ENCODE data around the gene AKAP1.
A peak's percentile ranks its signal among the peaks of the same experiment; 100 is the strongest.

AKAP1 gene

DNA sequence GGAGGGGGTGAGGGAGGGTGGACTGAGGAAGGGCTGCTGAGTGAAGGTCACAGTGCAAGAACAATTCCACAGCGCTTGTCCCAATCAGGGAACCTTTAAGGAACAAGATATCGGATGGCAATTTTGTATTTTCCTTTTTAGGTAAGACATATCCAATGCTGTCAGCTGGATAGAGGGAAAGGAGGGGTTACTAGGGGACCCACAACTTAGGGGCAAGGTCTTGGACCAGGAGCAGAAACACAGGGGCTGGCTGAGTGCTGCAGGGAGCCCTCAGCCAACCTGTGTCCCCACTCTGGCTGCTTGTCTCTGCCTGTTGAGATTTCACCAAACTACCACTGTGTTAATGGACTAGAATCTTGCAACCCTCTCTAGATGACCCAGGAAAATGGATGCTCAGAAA lies 47.6 kb downstream of the AKAP1 start:
- no peak for DNase-seq

DNA sequence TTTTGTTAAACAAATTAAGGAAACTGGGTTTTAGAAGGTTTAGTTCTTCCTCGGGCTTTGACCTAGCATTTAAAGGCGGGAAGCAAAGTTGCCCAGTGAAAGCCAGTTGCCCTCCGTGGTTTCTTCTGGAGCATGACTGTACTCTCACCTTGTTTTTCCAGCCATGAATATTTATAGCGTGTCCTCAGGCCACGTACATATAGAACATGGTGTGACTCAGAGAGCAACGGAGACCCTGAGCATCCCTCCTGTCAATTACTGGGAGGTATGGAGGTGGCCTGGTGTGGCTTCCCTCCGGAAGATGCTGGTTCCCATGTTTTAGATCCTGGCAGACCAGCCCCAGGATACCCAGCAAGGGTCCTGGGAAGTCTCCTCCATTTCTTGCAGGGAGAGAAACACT lies 48.4 kb downstream of the AKAP1 start:
- no peak for DNase-seq

DNA sequence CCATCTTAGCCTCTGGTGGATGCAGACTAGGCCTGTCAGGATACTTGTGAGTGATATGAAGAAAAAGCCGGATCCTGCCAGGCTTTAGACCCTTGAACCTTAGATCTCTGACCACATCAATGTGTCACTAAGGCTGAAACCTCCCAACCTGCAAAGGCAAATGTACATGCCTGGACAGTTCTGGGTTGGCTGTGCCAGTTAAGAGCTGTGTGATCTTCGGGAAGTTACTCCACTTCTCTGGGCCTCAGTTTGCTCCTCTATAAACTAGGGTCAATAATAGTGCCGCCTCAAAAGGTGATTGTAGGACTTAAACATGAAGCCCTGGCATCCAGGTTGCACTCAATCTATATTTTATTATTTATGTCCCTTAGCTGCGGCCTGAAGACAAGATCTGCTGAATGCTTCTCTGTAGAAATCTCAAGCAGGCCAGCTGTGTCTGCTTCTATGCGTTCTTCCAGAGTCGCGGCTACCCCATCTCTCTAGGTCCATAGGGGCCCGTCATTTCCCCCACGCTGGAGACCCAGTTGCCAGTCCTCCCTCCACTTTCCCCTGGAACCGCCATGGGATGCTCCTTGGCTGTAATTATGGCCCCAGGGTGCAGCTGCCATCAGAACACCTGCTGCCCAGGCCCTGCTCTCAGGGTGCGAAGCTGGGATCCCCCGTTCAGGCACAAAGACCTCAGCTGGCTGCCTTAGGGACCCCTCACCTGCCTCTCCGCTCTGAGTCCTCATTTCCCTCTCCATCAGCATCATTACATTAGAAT lies 50.2 kb downstream of the AKAP1 start:
- DNase-seq, result no peak

DNA sequence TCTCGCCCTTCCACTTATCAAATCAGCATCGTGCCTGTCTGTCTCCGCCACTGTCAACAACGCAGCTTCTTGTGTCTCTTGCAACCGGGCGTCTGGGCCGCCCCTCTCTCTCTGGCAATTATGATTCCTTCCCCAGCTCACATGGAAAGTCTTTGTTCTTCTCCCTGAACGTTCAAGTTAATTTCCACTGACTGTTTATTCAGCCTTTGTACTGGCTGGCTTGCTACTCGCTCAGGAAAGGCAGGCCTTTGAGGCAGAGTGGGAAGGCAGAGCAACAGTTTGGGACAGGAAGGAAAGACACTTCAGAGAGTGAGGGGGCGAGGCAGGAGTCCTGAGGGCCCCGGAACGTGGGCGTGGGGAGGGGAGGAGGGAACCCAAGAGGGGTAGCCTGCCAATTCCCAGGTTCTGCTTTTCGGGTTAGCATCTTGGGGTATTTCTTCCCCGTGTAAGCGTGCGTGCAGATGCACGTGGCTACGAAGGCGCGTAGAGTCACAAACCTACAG lies 50.8 kb downstream of the AKAP1 start:
- no peak for DNase-seq

DNA sequence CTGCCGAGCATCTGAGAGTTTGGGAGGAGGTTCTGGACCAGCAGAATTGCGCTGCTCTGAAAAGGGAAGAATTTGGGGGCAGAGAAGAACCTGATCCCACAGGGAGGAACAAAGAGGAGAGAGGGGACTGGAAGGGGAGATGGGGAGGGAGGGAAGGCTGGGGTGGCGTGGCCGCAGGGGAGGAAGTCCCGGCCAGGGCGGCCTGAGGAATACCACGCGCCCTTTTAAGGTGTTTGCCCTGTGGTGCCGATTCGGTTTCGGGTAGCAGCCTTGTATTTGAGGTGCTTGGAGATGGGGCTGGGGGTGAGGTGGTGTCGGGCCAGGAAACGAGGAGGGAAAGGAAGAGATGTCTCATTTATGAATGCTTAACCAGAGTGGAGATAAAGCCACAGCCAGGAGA lies 51.3 kb downstream of the AKAP1 start:
- no peak for DNase-seq

DNA sequence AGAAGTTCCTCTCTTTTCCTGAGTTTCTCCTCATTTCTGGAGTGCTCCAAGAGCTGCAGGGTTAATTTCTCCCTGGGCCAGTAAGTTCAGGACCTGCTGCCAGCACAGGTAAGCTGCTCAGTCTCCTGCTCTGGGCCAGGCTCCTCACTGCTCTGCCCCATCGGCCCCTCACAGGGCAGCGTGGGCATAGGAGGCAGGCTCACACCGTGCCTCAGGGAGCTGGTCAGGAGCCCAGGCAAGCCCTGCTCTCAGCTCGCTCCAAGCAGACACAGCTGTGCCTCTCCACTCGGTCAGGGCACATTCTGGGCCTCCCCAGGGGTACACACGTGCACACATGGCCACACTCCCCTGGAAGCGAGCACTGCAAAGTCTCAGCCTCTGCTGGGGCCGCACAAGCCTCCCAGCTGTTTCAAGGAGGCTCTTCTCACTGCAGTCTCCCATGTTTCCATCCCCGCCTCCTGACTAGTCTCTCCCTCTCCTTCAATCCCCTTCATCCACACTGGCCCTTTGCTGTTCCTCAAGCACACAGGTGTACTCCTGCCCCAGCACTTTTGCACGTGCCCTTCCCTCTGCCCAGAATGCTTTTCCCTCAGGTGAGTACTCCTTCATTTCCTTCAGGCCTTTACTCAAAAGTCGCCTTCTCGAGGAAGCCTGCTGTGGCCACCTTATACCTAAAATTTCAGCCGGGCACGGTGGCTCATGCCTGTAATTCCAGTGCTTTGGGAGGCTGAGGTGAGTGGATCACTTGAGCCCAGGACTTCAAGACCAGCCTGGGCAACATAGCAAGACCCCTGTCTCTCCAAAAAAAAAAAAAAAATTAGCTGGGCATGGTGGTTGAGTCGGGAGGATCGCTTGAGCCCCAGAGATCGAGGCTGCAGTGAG lies 53.2 kb downstream of the AKAP1 start:
- no peak for DNase-seq

DNA sequence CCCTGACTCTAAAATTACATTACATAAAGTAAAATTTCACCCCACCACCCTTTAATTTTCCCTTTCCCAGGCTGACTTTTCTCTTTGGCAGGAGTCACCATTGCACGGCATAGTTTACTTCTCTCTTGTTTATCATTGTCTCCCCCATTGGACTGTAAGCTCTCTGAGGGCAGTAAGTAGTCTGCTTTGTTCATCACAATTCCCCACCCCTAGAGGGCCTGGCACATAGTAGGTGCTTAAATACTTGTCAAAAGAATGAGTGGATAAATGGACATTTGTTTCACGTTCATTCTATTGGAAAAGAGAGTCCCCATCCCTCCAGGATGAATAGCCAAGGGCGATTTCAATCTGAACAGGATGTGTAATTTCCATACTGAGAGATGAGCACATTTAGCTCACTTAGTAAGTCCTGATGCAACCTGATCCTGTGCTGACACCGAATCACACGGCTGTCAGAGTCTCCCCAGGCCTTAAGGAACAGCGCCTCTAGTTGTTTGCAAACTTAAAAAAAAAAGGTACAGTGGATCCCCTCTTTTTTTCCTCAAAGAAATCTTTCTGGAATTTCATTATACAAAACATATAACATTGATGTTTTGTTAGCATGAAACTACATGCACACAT lies 54.0 kb downstream of the AKAP1 start:
- DNase-seq, result peak; percentile 10

DNA sequence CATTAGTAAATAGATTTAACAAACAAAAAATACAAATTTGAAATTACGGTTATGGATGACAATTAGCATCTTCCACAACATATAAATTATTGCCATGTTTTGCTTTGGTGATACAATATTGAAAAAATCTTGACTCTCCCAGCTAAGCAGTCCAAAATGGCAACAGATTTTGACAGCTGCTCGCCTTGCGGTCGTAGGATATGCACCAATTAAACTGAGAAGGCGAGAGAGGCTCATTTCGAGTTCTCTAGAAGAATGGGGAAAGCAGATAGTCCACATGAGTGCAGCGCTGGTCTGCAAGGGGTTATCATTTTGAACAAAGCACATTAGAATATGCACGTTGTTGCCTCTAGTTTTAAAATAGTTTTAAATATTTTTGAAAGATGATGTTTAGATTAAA lies 55.3 kb downstream of the AKAP1 start:
- no peak for DNase-seq

DNA sequence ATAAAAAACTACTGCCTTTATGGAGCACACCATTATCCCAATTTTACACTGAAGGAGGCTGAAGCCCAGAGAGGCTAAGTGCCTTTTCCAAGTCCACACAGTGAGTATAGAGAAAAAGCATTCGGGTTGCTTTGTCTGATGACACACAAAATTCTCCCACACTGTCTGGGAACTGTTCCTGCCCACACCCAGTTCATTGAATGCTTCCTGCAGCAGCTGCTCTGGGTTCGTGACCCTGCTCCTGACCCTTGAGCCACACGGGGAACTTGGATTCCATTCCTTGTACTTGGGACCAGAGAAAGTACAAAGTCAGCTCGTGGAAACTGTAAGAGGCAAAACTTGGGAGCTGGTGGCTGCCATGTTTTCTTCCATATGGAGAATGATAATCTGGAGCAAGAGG lies 57.9 kb downstream of the AKAP1 start:
- no peak for DNase-seq

DNA sequence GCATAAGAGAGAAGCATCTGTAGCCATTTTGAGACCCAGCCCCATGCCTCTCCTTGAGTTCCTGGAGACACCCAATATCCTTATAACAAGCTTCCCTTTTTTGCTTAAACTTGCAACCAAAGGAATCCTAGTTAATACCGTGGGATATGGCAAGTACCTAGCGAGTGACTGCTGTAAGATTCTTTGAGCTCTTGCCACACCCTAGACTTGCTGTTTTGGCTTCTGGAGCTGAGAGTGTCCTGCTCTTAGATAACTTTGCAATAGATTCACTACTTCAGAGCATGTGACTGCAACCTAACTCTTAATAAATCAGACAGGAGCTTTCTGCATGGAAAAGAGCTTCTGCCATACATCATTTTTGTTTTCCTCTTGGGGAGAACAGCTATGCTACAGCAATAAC lies 58.3 kb downstream of the AKAP1 start:
- DNase-seq, result no peak

DNA sequence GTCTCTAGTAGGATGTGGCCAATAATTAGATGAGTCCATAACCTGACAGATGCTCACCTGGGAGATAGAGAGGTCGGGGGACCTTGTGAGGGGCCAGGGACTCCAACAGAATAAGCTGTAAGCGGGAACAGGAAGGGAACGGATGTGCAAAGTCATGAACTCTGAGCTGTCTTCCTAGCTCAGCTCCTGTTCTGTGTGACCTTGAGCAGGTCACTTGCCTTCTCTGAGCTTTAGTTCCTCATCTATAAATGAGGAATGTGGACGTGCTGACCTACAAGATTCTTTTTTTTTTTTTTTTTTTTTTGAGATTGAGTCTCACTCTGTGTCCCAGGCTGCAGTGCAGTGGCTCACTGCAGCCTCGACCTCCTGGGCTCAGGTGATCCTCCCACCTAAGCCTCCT lies 58.9 kb downstream of the AKAP1 start:
- DNase-seq, result no peak

DNA sequence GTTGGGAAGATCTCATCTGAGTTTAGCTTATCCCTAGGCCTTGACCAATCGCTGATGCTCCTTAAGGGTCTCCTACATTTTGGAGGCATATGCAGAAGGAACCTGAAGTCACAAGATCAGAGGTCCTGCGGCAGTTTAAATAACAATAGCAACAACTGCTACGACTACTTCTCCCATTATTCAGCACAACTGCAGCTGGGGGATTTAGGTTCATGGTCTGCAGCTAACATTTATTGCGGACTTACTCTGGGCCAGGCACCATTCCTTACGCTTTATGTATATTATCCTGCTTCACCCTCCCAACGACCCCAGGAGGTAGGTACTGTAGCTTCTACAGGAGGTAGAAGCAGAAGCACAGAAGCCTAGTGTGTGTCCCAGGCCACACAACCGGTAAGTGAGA lies 59.5 kb downstream of the AKAP1 start:
- DNase-seq, result no peak

DNA sequence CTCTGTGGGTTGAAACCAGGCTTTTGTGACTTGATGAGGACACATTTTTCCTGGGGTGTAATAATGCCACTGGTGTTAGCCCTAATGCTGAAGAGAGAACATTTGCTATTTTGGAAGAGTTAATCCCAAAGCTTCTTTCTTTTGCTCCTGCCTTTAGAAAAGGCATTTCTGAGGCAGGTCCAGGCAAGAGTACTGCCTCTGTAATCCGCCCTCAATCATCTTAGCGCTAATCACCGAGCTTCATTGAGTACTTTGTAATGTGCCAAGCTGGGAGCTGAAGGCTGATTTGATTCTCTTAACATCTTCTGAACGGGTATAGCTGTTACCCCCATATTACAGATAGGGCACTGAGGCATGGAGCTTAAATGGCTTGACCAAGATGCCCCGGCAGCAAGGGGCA lies 60.3 kb downstream of the AKAP1 start:
- DNase-seq, result no peak

DNA sequence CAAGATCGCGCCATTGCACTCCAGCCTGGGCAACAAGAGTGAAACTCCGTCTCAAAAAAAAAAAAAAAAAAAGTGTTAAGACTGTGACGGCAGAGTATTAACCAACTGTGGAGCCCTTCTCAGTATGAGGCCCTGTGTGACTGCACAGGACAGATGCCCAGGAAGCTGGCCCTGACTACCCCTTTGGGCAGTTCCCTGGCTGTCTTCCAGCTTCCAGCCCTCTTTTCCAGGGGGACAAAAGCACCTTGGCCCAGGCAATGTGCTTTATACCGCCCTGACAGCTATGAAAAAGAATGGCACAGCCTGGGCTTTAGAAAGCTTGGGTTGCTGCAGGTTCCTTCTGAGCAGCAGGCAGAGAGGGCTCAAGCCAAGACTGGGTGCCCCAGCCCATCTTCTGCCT lies 61.2 kb downstream of the AKAP1 start:
- DNase-seq, result no peak

DNA sequence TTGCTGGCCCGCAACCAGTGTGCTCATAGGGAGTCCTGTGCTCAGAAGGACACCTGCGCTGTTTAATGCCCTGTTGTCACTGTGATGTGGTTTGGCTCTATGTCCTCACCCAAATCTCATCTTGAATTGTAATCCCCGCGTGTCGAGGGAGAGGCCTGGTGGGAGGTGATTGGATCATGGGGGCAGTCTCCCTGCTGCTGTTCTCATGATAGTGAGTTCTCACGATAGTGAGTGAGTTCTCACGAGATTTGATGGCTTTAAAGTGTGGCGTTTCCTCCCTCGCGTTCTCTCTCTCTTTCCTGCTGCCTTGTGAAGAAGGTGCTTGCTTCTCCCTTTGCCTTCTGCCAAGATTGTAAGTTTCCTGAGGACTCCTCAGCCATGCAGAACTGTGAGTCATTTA lies 66.8 kb downstream of the AKAP1 start:
- DNase-seq, result no peak

DNA sequence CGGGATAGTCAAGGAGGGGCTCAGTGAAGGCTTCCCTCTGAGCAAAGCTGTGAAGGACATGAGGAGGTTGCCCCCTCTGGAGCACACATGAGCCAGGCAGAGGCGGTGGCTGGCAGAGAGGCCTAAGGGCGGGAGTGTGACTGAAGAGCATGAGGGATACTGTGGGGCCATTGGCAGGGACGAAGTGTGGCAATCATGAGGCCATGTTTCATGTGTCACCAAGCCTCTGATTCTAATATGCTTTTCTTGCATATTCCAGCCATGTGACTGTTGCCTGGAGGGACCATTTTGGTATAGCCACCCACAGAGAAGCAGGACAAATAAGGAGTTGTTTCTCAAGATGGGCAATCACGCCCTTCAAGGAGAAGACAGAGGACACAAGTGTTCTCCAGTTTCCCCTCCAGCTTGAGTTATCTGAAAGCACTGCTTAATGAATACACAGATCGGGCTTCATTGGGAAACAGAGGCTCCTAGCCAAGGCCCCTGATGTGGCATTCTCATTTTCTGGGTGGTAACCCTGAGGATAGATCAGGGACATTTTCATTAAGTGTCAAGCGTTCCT lies 68.0 kb downstream of the AKAP1 start:
- no peak for DNase-seq

DNA sequence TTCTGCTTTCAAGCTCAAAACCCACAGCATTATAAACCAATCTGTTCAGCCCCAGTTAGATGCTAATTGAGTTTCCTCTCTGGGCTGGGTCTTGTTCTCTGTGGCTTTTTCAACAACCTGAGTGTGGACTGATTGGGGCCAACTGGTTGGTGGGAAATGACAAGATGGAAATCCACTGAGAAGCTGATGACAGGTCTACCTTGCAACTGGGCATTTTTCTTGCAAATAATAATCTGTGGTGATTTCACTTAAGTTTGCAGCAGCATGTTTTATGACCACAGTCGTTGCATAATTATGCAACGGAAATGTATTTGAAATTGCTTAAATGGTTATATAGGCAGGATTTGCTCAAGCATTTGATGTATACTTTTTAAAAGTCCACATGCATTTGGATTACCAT lies 69.9 kb downstream of the AKAP1 start:
- DNase-seq, result no peak

DNA sequence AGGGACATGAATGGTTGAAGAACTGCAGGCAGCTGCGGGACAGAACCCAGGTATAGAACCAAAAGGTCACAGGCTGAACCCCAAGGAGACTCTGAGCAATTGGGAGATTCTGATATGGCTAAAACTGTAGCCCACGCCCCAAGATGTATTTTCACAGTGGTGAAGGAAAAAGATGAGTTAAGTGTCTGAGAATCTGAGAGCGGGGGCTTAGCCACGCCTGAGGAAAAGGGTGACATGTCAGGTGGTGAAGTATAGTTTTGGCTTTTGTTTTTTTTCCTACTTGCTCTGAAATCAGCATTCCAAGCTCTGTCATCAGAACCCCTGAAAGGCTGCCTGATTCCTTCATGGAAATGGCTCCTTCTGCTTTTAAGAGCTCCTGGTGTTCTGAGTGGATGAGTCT lies 73.3 kb downstream of the AKAP1 start:
- DNase-seq, result no peak

DNA sequence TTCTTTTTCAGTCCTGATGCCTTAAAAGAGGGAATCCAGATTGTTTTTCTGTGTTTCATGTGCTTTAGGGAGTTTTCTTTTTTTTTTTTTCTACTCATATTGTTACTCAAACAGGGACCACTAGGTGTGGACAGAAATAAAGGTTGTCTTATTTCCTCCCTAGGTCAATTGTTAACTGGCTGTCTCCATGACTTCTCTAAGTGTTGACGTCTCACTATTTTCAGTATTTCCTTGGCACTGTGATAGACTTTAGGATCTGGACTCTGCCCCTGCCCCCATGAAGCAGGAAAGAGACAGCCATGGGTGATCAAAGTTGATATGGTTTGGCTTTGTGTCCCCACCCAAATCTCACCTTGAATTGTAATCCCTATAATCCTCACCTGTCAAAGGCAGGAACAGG lies 73.7 kb downstream of the AKAP1 start:
- no peak for DNase-seq

DNA sequence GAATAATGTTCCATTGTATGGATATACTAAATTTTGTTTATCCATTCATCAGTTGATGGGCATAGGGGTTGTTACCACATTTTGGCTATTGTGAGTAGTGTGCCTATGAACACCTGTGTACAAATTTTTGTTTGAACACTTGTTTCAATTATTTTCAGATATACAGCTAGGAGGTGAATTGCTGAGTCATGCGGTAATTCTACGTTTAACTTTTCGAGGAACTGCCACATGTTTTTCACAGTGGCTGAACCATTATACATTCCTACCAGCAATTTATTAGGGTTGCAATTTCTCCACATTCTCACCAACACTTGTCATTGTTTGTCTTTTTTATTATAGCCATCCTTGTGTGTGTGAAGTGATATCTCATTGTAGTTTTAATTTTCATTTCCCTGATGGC lies 75.6 kb downstream of the AKAP1 start:
- DNase-seq, result no peak

DNA sequence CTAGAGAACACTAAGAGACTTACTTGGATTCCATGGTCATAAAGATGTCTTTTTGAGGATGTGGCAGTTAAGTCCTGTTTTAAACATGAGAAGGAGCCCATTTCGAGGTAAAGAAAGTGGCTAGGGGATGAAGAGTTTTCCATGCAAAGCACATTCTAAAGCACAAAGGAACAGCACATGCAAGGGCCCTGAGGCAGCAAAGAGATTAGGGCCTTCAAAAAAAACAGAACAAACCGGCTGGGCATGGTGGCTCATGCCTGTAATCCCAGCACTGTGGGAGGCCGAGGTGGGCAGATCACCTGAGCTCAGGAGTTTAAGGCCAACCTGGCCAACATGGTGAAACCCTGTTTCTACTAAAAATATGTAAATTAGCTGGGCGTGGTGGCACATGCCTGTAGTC lies 79.8 kb downstream of the AKAP1 start:
- no peak for DNase-seq

DNA sequence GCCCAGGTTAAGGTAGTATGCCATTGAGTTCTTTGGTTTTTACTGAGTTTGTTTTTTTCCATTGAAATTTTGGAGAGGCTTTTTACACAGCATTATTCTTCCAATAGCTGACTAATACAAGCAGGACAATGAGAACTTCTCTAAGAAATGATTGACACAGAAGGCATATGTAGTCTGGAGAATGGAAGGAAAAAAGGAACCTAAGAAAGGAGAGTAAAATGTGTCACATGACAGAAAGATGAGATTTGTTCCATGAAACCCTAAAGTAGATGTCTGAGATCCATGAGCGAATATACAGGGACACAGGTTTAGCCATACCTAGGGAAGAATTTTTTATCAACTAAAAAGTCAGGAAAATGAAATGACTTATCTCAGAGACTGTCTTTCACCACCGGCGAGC lies 80.7 kb downstream of the AKAP1 start:
- no peak for DNase-seq

DNA sequence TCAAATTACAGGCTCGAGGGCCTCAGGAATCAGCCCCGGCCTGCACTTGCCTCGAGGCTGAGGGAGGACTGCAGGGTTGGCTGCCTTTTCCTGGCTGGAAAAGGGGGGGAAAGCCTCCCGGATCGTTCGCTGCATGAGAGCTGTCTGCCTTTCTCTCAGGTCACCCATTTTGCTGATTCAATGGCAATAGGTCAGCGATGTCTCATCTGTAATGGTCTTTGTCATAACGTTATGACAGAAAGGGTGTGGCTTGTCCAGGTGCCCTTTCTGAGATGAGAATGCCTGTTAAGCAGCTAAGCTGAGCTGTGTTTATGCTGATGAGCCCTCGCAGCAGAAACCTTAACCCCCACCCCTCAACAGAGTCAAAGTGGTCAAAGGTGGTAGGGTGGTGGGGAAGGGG lies 81.8 kb downstream of the AKAP1 start:
- no peak for DNase-seq

DNA sequence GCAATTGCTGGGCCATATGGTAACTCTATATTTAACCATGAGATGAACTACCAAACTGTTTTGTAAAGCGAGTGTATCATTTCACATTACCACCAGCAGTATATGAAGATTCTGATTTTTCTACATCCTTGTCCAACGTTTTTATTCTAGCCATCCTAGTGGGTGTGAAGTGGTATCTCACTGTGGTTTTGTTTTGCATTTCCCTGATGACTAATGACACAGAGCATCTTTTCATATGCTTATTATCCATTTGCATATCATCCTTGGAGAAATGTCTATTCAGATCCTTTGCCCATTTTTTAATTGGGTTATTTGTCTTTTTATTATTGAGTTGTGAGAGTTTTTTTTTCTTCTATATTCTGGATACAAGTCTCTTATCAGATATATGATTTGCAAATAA lies 83.6 kb downstream of the AKAP1 start:
- DNase-seq, result no peak

Measured in activated CD4-positive, alpha-beta T cell treated with anti-CD3 and anti-CD28 coated beads, Interleukin-2, amount 50 U/mL, for 16 hours (primary cell).